HG02678 (cell line): ENCODE measurements around the gene RRP8.
A peak's percentile ranks its signal among the peaks of the same experiment; 100 is the strongest.

Experiments
- ATAC-seq: cut with Tn5 transposase; IDR thresholded peaks from one replicate; pipeline ENCODE4 v1.9.1; 2021; ENCODE audit warnings: mild to moderate bottlenecking, moderate library complexity; ENCODE audit not compliant: unreplicated experiment

Gene RRP8

GRCh38 chr11:6619004-6619745 lies 15.8 kb upstream of the RRP8 start, which contains the start of gene TPP1:
TPP1 (minus strand) TSS chr11:6619422; CDS start chr11:6619400, 22 bp downstream.
- ATAC-seq = peak; percentile 99

- no peak for ATAC-seq
Measured at GRCh38 chr11:6618117-6619003, 14.9 kb upstream of the RRP8 start.

GRCh38 chr11:6617315-6617781 lies 13.9 kb upstream of the RRP8 start:
- ATAC-seq = no peak

- ATAC-seq = no peak
Measured at GRCh38 chr11:6616596-6617250, 13.3 kb upstream of the RRP8 start.

DNA sequence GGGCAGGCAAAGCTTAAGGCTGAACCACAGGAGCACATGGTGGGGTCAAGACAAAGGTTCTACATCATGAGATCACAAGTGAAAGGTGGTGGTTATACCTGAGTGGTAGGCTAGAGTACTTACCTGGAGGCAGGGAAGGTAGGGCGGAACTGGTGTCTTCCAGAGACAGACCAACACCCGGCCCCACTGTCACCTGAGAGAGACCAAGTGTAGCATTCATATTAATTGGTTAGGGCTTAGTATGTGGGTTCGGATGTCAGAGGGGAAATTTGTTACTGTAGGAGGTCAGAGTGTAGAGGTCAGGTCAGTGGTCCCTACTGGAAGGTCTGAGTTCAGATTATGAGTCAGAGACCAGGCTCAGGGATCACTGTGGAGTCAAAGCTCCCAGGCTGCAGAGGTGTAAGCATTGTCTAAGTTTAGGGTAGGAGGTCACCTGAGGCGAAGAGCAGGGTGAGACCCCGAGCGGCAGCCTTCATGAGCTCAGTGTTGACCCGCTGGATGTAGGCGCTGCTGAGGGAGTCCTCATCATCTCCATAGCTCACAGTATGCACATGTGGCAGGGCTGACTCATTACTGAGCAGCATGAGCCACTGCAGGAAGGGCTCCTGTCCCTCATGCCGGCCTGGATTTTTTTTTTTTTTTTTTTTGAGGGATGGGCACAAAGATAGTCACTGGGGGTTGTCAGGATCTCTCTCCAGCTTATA lies 12.6 kb upstream of the RRP8 start:
- ATAC-seq = no peak

- ATAC-seq = no peak
Measured at GRCh38 chr11:6615046-6615445, 11.6 kb upstream of the RRP8 start.

- no peak for ATAC-seq
Measured at GRCh38 chr11:6614446-6614845, 11.0 kb upstream of the RRP8 start.

- ATAC-seq = no peak
Measured at GRCh38 chr11:6613496-6613895, 10.1 kb upstream of the RRP8 start.

- peak; percentile 89 for ATAC-seq
Measured at GRCh38 chr11:6612213-6613041, 9.0 kb upstream of the RRP8 start, which contains the start of gene TAF10. TAF10 (minus strand) TSS chr11:6612216; CDS start chr11:6612189, 27 bp downstream.

DNA sequence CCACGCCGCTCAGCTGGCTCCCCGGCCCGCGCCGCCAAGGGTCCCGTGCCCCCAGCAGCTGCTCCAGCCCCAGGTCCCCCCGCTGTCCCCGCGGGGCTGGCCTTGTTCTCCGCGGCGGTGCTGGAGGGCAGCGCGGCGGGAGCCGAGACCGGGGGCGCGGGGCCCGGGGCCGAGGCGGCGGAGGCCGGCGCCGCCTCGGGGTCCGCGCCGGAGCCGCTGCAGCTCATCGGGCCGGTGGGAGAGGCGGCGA lies 8.5 kb upstream of the RRP8 start:
- ATAC-seq = peak; percentile 11

DNA sequence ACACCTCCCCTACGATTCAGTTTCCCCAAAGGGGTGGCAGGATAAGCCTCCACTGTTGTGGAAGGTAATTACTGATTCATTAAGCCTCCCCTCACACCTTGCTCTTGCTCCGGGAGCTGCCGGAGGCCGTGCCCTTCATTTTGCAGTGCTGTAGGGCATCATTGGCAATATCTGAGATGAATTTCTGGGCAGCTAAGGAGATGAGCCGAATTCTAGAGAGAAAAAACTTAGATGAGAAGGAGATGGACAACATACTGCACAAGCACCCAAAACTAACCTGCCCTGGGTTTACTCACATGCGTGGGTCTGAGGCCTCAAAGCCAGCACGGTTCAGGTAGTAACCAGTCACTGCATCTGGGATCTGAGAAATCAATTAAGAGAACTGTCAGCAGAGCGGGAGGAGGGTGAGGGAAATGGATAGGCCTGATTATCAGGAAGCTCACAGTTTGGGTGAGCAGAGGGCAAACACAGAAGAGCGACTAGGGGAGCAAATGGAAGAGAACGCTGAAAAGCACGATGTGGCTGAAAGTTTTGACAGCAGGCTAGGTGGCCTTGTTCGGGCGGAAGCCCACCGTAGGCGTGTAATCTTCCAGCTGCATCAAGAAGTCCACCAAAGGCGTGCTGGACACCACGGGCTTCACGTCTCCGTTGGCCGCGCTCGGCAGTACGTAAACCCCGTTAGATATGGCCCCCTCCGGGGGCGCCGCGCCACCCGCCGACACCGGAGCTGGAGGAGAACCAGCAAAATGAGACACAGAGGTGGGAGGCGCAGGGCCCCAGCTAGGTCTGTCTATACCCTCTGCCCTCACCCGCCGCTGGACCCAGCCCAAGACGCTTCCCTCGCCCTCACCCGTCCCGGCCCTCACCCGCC lies 7.9 kb upstream of the RRP8 start:
- no peak for ATAC-seq

DNA sequence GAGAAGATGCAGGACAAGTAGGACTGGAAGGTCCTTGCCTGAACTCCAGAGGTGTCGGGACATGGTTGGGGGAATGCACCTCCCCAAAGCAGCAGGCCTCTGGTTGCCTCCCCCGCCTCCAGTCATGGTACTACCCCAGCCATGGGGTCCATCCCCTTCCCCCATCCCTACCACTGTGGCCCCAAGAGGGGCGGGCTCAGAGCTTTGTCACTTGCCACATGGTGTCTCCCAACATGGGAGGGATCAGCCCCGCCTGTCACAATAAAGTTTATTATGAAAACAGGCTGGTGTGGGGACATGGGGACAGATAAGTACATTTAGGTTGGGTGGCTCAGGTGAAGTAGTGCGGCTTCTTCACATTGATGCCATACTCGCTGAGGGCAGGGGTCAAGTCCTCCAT lies 7.2 kb upstream of the RRP8 start:
- no peak for ATAC-seq

GRCh38 chr11:6609502-6610015 lies 6.1 kb upstream of the RRP8 start:
- ATAC-seq = no peak

GRCh38 chr11:6608726-6609501 lies 5.5 kb upstream of the RRP8 start:
- no peak for ATAC-seq

DNA sequence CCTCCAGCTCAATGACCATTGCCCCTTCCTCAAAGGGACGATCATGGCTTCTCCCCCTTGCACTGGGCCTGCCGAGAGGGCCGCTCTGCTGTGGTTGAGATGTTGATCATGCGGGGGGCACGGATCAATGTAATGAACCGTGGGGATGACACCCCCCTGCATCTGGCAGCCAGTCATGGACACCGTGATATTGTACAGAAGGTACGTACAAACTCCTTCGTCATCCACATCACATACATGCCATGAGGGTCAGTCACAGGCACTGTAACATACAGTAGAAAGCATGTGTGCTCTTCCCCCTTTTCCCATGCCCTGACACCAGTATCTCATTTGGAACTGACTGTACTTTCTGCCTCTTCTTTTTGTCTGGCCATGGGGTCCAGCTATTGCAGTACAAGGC lies 4.6 kb upstream of the RRP8 start:
- no peak for ATAC-seq

- ATAC-seq = no peak
Measured at GRCh38 chr11:6607190-6607795, 3.9 kb upstream of the RRP8 start.

GRCh38 chr11:6606471-6607189 lies 3.2 kb upstream of the RRP8 start:
- ATAC-seq = peak; percentile 47
